ENCODE results near the gene DLX1. TPM values are rescaled to one million over a fixed set of nuclear protein-coding genes. Genes with fewer than 3 reads are reported as not detected.

Gene DLX1
- total RNA-seq, 1 experiment from 2014 or later, result 3.5 TPM

- POLR2A ChIA-PET, result no interaction called here
- BruUV-seq (replicated peaks), result no TSS peak
- CTCF ChIA-PET, result no interaction called here
- Histone ChIP-seq H3K27ac (ENCODE audit: low read length) (no peak overlapping the region), H3K27me3 (ENCODE audit: control insufficient read depth, insufficient read depth, low read length) (no peaks in the 10 kb centered on the region), H3K4me3 (ENCODE audit: low read depth in 2 of 2, low read length in 2 of 2) (no peak overlapping the region), H3K9me3 (ENCODE audit: control insufficient read depth, insufficient read depth, low read depth, low read length) (no peaks in the 10 kb centered on the region), H3K4me1 (ENCODE audit: control insufficient read depth, insufficient read depth, low read length) (peaks cover 5% of the 10 kb centered on the region), H3K36me3 (ENCODE audit: control insufficient read depth, insufficient read depth, low read length) (no peaks in the 10 kb centered on the region)
- intact Hi-C loops (cut with micrococcal nuclease; ENCODE audit: unreplicated experiment) (no loop called here), in situ Hi-C loops (cut with HindIII; ENCODE audit: low pct_unique_long_range_greater_than_20kb, low sequenced_read_pairs) (no loop called here)
- TF ChIP-seq CTCF (IDR thresholded peaks at IDR 0.05) (no peak), REST (IDR thresholded peaks at IDR 0.05; ENCODE audit: insufficient read depth in 1 of 2, low read depth in 2 of 2, low read length in 1 of 2) (no peak), TCF7L2 (IDR thresholded peaks at IDR 0.05; ENCODE audit: low read depth, low read length) (no peak), SIN3A (IDR thresholded peaks at IDR 0.05; ENCODE audit: borderline replicate concordance, insufficient read depth, low read depth, low read length) (no peak), POLR2AphosphoS5 (IDR thresholded peaks at IDR 0.05; ENCODE audit: low read depth, low read length) (no peak)
- DNase-seq (ENCODE audit: low read depth, low spot score) (no peak), ATAC-seq (no peak)
These were observed 45.0 kb upstream of the DLX1 start for GRCh38 chr2:172040311-172040710.

GRCh38 chr2:172046080-172046678 lies 39.1 kb upstream of the DLX1 start:
- no peaks in the 10 kb centered on the region for H3K36me3 ChIP-seq (ENCODE audit: control insufficient read depth, insufficient read depth, low read length)
- no peaks in the 10 kb centered on the region for H3K27me3 ChIP-seq (ENCODE audit: control insufficient read depth, insufficient read depth, low read length)
- no peak overlapping the region for H3K27ac ChIP-seq (ENCODE audit: low read length)
- no peak for TF ChIP-seq REST (IDR thresholded peaks at IDR 0.05; ENCODE audit: insufficient read depth in 1 of 2, low read depth in 2 of 2, low read length in 1 of 2)
- TF ChIP-seq POLR2AphosphoS5 (IDR thresholded peaks at IDR 0.05; ENCODE audit: low read depth, low read length), result no peak
- TF ChIP-seq TCF7L2 (IDR thresholded peaks at IDR 0.05; ENCODE audit: low read depth, low read length), result no peak
- TF ChIP-seq SIN3A (IDR thresholded peaks at IDR 0.05; ENCODE audit: borderline replicate concordance, insufficient read depth, low read depth, low read length), result no peak
- no peak for TF ChIP-seq CTCF (IDR thresholded peaks at IDR 0.05)
- H3K4me3 ChIP-seq (ENCODE audit: low read depth in 2 of 2, low read length in 2 of 2), result no peak overlapping the region
- CTCF ChIA-PET, result interaction anchor here (0.7 to 1.2 kb wide), 3 partner anchors 81 to 340 kb away, joined by 3 to 7 read pairs (median 6); no protein-coding TSS in a partner anchor
- POLR2A ChIA-PET, result no interaction called here
- no TSS peak for BruUV-seq (replicated peaks)
- ATAC-seq, result no peak
- in situ Hi-C loops (cut with HindIII; ENCODE audit: low pct_unique_long_range_greater_than_20kb, low sequenced_read_pairs) (no loop called here), intact Hi-C loops (cut with micrococcal nuclease; ENCODE audit: unreplicated experiment) (no loop called here)
- DNase-seq (ENCODE audit: low read depth, low spot score), result no peak
- H3K9me3 ChIP-seq (ENCODE audit: control insufficient read depth, insufficient read depth, low read depth, low read length), result no peaks in the 10 kb centered on the region
- peaks cover 3% of the 10 kb centered on the region; the same call in 1 of the 2 replicates for H3K4me1 ChIP-seq (ENCODE audit: control insufficient read depth, insufficient read depth, low read length)

Data from Panc1 (cell line).